NCI-H69 (cell line): Measurements from ENCODE around the gene KRTAP10-9.
A peak's percentile ranks its signal among the peaks of the same experiment; 100 is the strongest.
"Not testable (repeated sequence)": the region's sequence is repeated elsewhere in the genome, so short reads cannot be mapped to it uniquely, and the experiment has no call there.

ENCODE experiments used
- DNase-seq: peaks from one replicate; lab custom pipeline; 2025; lab: John Stamatoyannopoulos, UW

Gene KRTAP10-9

GRCh38 chr21:44640761-44641160 lies 13.9 kb downstream of the KRTAP10-9 start:
- DNase-seq = no peak

DNA sequence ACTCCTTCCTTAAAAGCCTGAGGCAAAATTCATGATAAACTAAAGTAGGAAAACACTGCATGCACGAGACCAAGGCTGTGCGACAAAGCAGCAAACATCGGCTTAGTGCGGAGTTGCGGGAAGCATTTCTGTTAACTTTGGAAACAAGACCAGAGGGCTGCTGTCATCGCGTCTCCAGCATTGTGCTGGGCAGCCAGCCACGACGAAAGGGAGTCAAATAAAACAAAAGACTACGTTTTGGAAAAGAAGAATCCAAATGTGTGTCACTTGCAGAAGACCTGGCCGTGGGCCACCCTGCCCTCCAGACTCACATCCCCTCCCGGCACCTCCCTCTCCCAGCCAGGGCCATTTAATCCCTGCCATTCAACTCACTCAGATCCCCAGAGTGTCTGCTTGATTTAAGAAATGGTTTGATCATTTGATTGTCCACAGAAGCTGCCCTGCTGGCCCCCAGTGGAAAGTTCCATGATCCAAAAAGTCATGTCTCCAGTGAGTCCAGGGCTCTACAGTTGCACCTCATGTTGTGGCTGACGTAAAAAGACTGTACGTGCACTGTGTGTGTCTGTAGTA lies 16.9 kb downstream of the KRTAP10-9 start:
- DNase-seq = peak; percentile 80

DNA sequence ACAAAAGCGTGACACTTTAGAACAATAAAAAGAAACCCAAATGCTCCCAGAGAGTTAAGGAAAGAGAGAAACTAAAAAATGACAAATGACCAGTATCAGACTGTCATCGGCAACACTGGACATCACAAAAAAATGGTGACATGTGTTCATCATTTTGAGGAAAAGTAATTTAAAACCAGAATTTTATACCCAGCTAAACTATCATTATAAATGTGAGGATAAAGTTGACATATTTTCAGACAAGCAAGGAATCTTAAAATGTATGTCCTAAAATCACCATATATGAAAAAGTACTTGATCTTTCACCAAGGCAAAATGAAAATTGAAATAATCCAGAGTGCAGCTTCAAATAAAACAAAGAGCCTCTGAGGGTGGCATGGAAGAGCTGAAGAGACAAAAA lies 18.0 kb downstream of the KRTAP10-9 start:
- DNase-seq = no peak

GRCh38 chr21:44646366-44647221 lies 19.7 kb downstream of the KRTAP10-9 start, which contains the start of gene KRTAP10-11:
Gene KRTAP10-11, plus strand, starts transcription at chr21:44646414. Its CDS starts 45 bp downstream, at chr21:44646459.
- DNase-seq = peak; percentile 94

GRCh38 chr21:44647222-44647552 lies 20.3 kb downstream of the KRTAP10-9 start:
- DNase-seq = peak; percentile 94

GRCh38 chr21:44648557-44649311 lies 21.8 kb downstream of the KRTAP10-9 start:
- no peak for DNase-seq

DNA sequence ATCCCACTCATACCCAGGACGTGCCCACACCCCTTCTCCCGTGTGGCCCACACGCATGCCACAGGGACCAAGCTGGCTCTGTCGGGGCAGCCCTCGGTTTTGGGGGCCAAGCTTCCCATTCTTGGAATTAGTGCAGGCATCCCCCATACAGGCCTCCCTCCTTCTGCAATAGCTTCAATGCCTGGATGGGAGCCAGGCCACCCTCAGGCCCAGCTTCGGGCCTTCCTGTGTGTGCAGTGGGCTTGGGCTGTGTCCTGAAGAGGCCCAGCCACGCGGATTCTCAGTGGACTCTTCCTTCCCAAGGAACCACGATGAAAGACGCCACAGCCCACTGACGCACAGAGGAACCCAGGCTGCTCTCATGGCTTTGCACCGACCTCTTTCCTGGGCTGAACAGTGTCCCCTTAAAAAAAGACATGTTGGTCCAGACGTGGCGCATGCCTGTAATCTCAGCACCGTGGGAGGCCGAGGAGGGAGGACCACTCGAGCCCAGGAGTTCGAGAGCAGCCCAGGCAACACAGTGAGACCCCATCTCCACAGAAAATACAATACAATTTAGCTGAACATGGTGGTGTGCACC lies 22.7 kb downstream of the KRTAP10-9 start:
- DNase-seq = no peak

GRCh38 chr21:44650265-44650972 lies 23.5 kb downstream of the KRTAP10-9 start:
- DNase-seq = no peak

DNA sequence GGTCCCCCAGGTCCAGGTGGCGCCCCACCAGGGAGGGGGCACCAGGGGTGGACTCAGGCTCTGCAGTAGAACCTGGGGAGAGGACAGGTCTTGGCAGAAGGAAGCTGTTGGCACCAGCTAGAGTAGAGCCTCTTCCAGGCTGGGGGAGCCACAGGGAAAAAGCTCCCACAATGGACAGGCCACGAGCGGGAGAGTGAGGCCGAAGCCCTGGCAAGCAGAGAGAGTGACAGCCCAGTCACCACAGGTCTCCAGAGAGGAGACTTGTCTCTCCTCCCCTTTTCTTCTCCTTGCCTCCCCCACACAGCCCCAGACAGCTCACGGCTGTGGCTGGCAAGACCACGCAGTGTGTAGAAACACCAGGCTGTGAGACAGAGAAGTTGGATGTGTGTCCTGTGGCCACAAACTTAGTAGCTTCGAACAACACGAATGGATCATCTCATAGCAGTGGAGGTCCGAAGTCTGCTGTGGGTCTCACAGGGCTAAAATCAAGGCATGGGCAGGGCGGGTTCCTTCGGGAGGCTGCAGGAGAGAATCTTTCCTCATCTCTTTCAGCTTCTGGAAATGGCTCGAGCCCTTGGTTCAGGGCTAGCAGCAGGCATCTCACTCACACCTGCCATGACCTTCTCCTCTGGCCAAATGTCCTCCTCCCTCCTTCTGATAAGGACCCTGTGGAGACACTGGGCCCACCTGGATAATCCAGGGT lies 24.2 kb downstream of the KRTAP10-9 start:
- DNase-seq = no peak

DNA sequence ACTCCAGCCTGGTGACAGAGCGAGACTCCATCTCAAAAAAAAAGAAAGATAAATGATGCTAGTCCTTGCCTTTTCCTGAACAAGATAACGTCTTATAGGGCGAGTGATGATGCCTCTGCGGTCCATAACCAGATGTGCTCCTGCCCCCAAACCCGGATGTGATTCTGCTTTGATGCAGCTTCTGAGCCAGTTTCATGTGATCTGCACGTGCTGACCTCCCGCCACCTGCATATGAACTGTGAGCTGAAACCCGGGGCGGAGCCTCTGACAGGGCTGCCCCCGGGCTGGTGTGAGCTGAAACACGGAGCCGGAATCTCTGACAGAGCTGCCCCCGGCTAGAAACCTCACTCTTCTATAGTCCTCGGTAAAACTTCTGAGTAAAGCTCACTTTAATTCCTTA lies 26.2 kb downstream of the KRTAP10-9 start:
- DNase-seq = peak; percentile 64

GRCh38 chr21:44653656-44654575 lies 27.0 kb downstream of the KRTAP10-9 start:
- peak; percentile 93 for DNase-seq

DNA sequence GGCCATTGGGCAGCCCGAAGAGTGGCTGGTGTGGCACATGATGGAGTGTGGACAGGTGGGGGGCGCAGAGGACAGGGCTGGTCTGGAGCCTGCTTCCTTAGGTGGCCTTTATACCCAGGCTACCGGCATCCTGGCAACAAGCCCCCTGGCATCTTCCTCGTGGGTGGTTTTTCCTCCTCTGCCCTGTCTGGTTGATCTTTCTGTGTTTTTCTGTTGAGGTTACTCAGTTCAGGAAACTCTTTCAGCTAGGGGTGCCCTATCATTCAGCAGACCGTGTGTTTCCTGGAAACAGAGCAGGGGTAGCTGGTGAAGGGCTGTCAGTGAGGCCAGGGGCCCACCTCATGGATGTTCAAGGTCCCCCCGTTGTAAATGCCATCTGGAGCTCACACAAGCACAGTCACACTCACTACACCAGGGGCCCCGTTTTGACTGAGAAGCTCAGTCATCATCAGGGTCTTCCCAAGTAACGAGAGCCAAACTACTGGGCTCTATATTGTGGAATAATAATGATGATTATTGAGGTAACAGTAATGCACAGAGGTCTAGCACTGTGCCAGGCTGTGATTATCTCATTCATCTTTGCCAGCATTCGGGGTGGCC lies 27.8 kb downstream of the KRTAP10-9 start, which contains the start of gene KRTAP12-4:
KRTAP12-4 (minus strand) TSS at position 84 of the 600 bp plus-strand sequence; CDS start at position 39, 45 bp downstream.
- DNase-seq = no peak

GRCh38 chr21:44656868-44657267 lies 30.0 kb downstream of the KRTAP10-9 start:
- DNase-seq = no peak

- DNase-seq = no peak
These were observed 31.0 kb downstream of the KRTAP10-9 start, which contains the start of gene KRTAP12-3 for GRCh38 chr21:44657635-44658540. Gene KRTAP12-3, plus strand, starts transcription at chr21:44657932. Its CDS starts 48 bp downstream, at chr21:44657980.

GRCh38 chr21:44658541-44658910 lies 31.6 kb downstream of the KRTAP10-9 start:
- DNase-seq = no peak

DNA sequence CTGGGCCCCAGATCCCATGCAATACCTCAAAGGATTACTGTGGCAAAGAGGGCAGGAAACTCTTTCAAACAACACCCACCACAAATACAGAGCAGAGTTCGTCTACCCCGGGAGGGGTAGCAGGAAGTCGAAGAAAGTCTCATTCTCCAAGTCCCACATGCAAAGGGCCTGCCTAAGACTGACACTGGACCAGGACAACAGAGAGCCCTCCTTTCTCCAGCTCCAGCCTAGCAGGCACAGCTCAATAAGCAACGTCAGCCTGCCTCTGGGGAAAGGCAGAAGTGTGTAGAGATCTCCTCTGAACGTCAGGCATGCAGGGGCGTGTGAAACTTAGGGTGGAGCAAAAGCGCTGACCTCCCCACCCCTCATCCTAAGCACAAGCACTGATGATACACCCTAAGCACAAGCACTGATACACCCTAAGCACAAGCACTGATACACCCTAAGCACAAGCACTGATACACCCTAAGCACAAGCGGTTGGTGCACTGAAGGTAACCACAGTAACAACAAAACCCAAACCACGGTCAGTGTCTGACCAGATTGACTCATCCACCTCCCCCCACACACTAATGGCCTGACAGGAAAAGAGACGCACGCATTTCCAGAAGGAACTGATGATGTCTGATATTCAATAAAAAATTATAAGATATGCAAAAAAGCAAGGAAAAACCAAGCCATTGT lies 32.2 kb downstream of the KRTAP10-9 start:
- DNase-seq = no peak

GRCh38 chr21:44661567-44661966 lies 34.7 kb downstream of the KRTAP10-9 start:
- not testable (repeated sequence) for DNase-seq

- DNase-seq = no peak
These were observed 37.8 kb downstream of the KRTAP10-9 start for GRCh38 chr21:44664691-44665090.
